HG03460 (cell line): ENCODE data around the gene GATA2.

Source experiments
- ATAC-seq: cut with Tn5 transposase; IDR thresholded peaks from one replicate; pipeline ENCODE4 v1.9.1; 2021; ENCODE audit not compliant: unreplicated experiment

The GATA2 gene

DNA sequence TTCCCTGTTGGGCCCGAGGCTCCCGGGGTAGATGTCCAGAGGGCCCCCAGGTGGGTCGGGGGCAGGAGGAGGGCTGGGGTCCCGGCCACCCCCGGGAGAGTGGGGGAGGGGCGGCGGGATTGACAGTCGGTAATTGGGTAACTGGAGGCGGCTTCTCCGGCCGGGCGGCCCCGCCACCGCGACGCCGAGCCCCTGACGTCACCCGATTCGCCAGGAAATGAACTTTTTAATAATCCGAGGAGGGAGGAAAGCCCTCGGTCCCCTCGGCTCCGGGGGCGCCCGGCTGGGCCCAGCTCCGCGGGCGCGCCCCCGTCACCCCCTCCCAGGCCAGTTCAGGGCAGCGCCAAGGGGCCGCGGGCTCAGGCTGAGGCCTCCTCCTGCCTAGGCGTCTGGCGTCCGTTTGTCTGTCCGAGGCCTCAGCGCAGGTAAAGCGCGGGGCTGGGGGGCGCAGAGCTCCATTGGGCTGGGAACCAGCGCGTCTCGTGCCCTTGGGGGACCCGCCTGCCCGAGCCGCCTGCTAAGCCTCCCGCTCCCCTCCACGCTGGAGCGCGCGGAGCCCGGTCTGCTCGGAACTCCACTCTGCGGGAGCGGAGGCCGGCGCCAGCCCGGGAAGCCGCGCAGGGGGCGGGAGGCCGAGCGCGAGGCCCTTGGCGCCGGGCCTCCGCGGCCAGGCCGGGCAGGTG is 3.9 kb downstream of the GATA2 start:
- no peak for ATAC-seq

DNA sequence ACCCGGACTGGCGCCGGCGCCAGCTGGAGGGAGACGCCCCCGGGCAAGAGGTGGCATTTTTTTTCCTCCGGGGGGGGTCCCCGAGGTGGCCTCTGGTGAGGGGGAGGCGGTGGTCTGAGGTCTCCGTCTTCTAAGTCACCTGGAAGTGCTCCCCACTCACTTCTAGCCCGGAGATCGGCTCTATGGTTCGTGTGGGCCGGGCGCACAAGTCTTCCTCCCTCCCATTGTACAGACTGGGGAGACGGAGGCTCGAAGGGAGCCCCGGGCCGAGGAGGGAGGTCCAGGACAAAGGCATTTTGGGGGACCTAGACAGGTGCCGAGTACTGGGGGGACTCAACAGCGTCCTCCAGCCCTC is 4.4 kb downstream of the GATA2 start:
- no peak for ATAC-seq

DNA sequence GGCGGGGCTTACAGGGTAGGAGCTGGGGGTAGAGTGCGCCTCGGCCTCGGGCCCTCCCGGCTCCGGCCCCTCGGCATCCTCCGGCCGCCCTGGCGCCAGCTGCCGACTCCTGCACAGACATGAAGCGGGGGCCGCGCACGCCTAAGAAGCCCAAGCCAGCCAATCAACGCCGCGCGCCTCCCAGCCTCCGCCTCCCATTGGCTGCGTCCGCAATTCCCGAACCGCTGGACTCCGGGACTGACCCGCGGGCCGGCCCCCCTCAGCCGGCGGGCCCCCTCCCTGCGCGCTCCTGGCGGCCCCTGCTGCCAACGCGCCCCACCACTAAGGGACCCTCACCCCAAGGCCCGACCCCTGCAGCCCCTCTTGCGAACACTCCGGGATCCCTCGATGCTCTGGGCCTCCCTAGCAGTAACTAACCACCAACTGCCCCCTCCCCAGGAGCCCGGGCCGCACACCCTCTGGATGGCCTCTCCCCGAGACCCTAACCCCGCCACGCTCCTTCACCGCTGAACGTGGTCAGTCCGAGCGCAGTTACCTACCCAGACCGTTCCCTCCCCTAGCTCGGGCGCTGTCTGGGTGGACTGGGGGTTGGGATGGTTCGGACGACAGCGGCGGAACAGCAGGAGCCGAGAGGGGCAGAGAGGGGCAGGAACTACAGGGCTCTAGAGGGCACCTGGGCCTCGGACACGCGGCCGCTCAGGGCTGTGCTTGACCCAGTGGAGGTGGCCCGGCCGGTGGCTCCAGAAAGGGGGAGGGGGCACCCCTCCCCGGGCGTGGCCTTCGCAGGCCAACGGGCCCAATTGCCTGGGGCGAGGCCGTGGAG is 5.0 kb downstream of the GATA2 start:
- no peak for ATAC-seq

DNA sequence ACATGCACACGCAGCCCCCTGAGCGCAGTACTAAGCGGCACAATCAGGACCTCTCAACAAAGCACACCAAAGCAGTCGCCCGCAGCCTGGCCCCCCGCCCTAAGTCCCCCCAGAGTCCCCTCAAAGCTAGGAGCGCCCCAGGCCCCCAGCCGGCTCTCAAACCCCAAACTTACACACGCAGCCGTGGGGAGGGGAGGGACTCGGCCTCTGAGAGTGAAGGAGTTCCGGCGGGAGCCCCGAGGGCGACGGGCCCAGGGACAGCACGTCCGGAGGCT is 5.5 kb downstream of the GATA2 start:
- no peak for ATAC-seq

DNA sequence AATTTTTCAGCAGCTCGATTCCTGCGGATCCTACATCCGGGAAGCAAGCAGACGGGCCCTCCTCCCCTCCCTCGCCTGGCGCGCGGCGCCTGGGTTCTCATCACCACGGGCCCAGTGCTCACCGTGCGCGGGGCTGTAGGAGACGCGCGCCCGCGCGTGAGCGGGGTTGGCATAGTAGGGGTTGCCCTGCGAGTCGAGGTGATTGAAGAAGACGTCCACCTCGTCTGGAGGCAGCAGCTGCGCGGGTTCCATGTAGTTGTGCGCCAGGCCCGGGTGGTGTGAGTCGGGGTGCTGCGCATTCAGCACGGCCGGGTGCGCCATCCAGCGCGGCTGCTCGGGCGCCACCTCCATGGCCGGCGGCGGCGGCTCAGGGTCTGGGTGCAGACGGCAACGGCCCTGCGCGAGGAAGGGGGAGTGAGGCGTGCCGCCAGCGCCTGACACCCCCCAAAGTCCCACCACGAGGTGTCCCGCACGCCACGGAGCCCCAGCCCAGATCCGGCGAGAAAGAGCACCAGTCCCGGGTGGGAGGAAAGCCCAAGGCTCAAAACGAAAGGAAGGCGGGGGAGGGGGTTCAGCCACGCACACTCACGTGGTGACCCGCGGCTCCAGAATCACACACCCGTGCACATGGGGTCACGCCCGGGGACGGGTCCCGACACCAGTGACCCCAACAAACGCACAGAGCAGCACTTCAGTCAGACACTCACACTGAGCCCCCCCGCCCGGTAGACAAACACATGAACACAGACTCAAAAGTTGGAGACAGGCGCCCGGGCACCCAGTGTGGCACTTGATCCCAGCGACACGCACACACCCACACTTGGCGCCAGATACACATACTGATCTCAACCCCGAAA is 6.1 kb downstream of the GATA2 start:
- ATAC-seq: no peak

DNA sequence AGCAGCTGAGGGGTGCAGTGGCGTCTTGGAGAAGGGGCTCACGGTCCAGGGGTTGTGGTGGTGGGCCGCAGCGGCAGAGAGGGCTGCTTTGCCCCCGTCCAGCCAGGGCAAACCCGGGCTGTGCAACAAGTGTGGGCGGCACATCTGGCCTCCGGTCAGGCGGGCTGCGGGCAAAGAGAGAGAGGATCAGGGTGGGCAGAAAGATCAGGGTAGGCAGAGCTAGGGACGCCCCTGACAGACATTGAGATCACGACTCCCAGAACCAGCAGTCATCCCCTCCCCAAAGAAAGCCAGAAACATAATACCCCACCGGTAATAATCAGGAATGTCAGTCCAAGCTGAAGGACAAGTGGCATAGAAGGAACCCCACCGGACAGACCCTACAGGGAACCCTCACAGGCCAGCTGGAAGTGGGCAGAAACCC is 6.8 kb downstream of the GATA2 start:
- ATAC-seq: no peak

DNA sequence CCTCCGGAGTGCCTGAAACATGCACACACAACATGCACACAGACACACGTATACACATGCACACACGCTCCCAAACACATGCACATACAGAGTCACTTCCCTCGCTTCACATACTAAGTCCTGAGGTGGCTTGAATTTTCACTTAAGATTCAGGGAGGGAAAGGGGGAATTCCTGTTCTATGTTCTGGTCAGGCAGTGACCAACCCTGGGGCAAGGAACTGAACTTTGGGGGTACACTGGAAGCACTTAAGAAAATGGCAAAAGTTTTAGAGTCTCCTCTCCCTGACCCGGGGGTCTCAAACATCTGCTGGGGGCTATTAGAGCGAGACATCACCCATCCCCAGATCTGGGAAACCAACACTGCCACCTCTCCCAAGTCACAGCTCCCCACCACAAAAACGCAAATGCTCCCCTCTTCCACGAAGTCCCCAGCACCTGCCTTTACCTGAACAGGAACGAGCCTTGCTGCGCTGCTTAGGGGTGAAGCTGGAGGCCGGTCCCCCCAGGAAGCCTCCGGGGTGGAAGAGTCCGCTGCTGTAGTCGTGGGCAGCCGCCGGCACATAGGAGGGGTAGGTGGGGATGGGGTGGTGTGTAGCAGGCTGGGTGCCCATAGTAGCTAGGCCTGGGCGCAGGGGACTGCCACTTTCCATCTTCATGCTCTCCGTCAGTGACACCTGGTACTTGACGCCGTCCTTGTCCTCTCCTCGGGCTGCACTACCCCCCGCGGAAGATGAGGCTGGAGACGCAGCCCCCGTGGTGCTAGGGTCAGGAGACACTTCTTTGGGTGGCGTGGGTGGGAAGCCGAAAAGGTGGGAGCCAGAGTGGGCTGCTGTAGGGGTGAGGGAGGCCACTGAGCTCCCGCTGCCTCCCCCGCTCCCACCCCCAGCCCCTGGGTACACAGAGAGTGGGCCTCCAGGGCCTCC is 7.5 kb downstream of the GATA2 start:
- ATAC-seq: no peak

DNA sequence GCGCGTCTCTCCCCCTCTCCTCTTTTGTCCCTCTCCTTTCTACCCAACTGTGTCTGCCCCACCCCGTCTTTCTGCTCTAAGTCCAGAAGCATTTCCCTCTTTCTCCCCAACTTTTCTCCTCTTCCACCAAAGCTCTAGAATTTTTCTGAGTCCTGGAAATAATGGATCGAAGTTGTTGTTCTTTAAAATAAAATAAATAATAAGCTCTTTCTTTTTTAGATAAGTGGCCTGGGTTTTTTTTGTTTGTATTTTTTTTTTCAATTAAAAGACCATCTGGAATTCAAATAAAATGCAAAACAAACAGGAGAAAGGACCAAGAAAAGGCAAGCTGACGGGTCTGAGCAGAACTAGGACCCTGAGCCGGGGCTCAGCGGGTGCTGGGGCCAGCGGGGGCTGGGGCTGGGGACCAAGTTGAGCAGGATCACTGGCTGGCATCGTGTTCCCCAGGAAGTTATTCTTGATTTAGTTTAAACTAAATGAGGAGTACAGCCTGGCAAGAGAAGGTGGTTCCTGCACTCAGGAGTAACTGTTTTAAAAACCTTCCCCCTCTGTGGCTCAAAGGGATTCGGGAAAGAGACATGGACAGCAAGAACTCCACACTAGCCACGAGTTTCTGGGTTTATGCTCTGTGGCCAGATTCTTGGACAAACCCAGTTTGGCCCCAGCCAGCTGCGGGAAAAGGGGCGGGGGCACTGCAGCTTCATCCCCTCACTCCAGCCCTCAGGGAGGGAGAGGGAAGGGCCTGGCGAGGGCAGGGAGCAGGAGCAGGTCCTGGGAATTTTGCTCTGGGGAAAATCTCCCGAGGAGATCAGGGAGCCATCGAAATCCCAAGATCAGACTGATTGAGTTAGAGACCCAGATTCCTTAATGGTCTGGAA is 8.4 kb downstream of the GATA2 start:
- no peak for ATAC-seq

DNA sequence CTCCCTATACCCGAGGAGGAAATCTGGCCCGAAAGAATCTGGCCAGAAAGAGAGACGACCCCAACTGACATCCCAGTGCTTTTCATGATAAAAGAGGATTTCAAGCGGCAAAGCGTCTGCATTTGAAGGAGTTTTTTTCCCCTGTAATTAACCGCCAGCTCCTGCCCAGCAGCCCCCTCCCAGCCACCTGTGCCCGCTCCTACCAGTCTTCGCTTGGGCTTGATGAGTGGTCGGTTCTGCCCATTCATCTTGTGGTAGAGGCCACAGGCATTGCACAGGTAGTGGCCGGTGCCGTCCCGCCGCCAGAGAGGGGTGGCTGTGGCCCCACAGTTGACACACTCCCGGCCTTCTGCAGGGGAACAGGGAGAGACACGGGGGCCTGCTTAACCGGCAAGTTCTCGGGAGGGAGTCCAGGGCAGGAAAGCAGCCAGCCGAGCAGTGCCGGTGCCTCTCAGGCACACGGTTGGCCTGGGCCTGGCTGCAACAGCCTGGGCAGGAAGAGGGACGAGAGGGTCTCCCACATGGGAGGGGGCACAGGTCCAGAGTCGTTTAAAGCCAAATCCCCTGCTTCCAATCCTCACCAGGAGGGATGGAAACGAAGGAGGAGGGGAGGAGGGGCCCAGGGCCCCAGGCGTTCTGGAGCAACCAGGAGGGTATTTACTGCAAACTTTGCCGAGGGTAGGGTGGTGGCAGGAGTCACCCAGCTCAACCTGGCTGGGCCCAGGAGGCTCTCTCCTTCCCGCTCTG is 9.2 kb downstream of the GATA2 start:
- ATAC-seq: no peak

DNA sequence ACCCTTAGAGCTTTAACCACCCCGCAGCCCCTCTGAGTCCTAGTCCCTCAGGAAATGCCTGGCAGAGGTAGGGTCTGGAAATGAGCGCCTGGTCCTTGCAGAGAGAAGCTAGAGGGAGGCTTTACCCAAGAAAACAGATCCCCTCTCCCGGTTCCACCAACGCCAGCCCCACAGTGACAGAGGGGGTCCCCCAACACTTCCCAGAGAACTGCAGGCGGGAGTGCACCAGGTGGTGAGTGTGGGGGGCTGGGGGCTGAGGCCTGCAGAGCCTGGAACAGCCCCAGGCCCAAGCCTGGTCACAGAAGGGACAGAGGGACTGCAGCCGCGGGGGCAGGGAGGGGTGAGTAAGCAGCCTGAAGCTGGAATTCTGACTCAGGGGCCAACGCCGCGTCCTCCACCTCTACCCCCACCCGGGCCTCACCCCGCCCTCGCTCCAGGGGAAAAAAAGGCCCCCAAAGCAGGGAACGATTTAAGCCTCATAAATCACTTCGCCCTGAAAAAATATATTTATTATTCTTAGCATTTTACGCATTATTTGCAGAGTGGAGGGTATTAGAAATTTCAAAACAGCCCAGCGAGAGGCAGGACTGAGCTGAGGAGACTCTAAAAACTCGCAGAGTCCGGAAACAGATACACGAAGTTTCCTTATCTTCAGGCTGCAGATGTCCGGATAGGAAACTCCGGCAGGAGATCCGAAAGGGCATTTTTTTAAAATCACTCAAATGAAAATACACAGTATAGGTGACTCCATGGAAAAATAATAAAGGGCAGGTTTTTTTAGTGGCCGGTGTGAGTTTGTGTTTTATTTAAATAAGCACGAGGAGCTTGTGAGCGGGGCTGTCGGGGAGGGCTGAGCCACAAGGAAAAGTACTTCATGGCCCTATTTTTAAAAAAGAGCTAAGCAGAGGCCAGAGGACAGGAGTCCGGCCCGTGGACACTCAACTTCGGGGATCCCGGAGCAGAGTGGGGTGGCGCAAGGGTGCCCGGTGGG is 10.0 kb downstream of the GATA2 start:
- ATAC-seq: no peak

DNA sequence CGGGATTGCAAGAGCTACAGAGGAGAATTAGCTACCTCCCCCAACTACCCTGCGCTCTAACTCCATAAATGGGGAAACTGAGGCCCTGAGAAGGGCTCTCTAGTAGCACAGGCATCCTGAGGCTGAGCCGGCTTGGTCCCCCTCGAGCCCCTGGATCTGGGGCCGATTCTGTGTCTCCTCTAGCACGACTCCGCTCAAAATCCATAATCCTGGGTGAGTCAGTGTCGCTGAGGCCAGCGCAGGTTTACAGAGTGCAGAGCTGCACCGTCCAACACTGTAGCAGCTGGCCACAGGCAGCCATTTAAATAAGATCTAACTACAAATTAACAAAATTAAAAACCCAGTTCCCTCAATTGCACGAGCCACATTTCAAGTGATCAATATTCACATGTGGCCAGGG is 10.8 kb downstream of the GATA2 start:
- ATAC-seq: no peak

DNA sequence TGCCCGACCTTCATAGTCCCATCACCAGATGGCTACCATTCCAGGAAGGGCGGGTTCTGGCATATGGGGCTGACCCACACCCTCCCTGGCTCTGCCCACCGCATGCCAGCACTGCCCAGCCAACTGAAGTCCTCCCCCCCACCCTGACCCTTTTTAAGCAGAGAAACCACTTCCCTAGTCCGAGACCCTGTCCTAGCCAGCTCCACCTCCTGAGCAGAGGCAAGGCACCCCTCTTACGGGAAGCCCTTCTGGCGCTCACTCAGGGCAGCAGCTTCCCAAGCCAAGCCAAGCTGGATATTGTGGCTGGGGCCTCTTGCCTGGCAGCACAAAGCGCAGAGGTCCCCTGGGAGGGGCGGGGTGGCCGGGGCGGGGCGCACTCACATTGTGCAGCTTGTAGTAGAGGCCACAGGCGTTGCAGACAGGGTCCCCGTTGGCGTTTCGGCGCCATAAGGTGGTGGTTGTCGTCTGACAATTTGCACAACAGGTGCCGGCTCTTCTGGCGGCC is 11.5 kb downstream of the GATA2 start:
- no peak for ATAC-seq

DNA sequence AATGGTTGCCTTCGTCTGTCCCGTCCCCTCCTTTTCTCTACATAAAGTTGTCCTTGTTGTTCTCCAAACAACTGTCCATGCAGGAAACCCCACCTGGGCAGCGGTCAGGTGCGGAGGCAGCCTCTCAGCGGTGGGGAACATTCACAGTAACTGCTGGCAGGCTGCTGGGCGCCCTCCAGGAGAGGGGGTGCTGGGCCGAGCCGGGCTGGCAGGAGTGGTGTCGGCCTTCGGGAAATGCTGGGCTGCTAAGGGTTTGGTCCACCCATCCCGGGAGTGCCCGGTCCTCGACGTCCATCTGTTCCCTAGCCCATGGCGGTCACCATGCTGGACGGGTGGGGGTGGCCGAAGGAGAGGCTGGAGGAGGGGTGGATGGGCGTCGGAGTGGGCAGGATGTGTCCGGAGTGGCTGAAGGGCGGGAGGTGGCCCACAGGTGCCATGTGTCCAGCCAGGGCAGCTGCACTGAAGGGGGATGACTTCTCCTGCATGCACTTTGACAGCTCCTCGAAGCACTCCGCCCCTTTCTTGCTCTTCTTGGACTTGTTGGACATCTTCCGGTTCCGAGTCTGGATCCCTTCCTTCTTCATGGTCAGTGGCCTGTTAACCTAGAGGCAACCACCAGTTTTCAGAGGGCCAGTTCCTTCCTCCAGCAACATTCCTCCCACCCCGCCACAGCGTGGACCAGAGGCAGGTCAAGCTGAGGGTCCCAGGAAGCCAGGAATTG is 12.1 kb downstream of the GATA2 start:
- no peak for ATAC-seq

DNA sequence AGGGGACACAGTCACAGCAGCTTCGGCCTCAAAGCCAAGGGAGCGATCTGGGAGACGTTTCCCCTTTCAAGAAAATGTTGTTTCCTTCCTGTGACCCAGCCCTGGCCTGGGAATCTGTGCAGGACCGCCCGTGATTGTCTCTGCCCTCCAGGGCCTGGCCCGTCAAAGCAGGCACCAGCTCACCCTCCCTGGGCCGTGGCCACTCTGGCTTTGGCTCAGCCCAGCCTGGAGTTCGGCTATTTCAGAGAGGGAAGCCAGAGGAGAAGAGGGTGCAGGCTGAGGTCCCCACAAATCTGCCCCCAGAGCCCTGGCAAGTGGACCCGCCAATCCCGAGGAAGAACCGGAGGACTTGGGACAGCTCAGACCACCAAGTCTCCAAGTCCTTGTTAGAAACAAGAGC is 12.7 kb downstream of the GATA2 start:
- no peak for ATAC-seq

DNA sequence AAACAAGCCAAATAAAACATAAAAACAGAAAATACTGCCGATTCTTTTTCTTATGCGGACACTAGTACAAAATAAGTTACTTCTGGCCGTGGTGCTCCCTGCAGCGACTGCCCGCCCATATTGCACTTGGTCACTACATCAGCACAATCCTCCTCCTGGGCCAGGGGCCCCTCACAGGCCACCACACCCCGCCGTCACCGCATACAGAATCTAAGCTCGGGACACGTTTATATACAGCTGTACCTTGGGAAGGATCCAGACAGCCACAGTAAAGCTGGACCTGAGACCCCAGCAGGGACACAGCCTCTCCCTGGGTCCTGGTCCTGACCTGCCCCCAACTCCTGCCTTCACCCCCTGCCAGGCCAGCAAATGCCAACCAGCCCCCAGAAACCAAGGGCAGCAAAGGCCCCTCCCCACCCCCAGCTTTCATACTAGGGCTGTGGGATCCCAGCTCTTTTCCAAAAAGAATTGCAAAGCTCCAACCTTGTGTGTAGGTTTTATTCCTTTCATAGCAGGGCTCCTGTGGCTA is 13.4 kb downstream of the GATA2 start:
- ATAC-seq: no peak

DNA sequence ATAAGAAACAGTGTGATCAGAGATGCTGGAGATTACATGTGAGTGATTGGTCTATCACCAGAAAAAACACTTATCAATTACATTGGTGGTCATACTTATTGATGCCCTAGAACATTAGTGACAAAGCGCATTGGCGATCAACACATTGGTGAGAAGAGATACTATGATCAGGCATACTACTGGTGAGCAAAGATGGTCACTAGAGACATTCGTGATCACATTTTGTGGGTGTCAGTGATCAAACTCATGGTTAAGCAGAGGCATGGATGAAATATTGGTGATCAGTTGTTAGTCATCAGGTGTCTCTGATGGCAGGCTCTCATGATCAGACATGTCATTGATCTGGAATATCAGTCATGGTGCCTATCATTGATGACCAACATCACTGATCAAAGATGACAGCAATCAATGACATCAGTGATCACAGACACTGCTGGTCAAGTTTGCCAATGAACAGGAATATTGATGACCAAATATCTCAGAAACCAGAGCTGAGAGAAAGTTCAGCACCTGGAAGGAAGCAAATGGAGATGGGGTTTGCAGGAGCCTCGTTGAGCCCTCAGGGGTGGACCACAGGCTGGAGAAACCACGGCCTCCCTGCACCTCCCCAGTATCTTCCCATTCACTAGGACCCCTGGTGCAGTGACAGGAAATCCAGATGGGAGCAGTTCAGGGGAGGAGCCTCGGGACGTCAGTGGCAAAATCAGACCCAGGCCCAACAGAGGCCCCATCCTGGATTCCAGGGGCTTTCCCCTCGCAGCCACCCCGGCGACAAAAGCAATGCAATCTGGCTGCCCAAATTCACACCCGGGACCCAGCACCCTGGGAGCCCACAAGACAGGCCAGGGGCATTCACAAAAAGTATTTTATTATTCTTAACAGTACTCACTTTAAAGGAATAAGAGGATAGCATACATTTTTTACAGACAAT is 14.2 kb downstream of the GATA2 start:
- ATAC-seq: no peak
